Spleen (tissue), 11 donors: ENCODE measurements around the gene MYOM3. TPM values are rescaled to one million over a fixed set of nuclear protein-coding genes. Genes with fewer than 3 reads are reported as not detected.

Experiments used
- DNase-seq: peaks from one replicate; pipeline ENCODE4 v3.0.0-alpha.2; 2020
- H3K27ac ChIP-seq, 8 donors: fragments of 200-600 bp; sonication (generic) in 7 of 8; 1 replicate in 4 of 8; 2 replicates in 4 of 8; pipeline versions ENCODE4 v1.5.0 to v1.8.0; 2016 to 2021; ENCODE audit warnings: inconsistent platforms in 4 of 8, mild to moderate bottlenecking in 4 of 8, moderate library complexity in 1 of 8
- H3K27me3 ChIP-seq, 7 donors: fragments of 200-600 bp; sonication (generic) in 6 of 7; replicated peaks in 1 of 7; 1 replicate in 4 of 7; 2 replicates in 3 of 7; pipeline versions ENCODE4 v1.5.0 to v1.8.0; 2016 to 2021; ENCODE audit warnings: inconsistent platforms in 3 of 7, mild to moderate bottlenecking in 1 of 7
- H3K36me3 ChIP-seq, 6 donors: fragments of 200-600 bp; sonication (generic) in 5 of 6; 1 replicate in 4 of 6; 2 replicates in 2 of 6; pipeline versions ENCODE4 v1.5.0 to v1.8.0; 2016 to 2021; ENCODE audit warnings: inconsistent platforms in 2 of 6
- H3K4me1 ChIP-seq, 6 donors: fragments of 200-600 bp; sonication (generic) in 5 of 6; 1 replicate in 3 of 6; 2 replicates in 3 of 6; pipeline versions ENCODE4 v1.5.0 to v1.8.0; 2016 to 2021; ENCODE audit warnings: inconsistent platforms in 3 of 6
- H3K4me3 ChIP-seq, 8 donors: fragments of 200-600 bp; sonication (generic) in 7 of 8; 1 replicate in 4 of 8; 2 replicates in 4 of 8; pipeline versions ENCODE4 v1.5.0 to v1.8.0; 2016 to 2021; ENCODE audit warnings: inconsistent platforms in 4 of 8, mild to moderate bottlenecking in 4 of 8, moderate library complexity in 2 of 8
- H3K9me3 ChIP-seq, 8 donors: fragments of 200-600 bp; sonication (generic) in 7 of 8; 1 replicate in 4 of 8; 2 replicates in 4 of 8; pipeline versions ENCODE4 v1.5.0 to v1.8.0; 2016 to 2021; ENCODE audit warnings: inconsistent platforms in 4 of 8
- CTCF ChIP-seq, 11 experiments: fragments of 200-600 bp in 7 of 11; fragments of 450-650 bp in 4 of 11; sonication (generic) in 4 of 11; IDR thresholded peaks in 8 of 11; conservative IDR thresholded peaks in 3 of 11; 1 replicate in 7 of 11; 2 replicates in 4 of 11; pipeline versions ENCODE4 v1.4.0 to v1.8.0; 2016 to 2021; ENCODE audit warnings: antibody characterized with exemption in 11 of 11, inconsistent platforms in 4 of 11, mild to moderate bottlenecking in 1 of 11
- POLR2A ChIP-seq, 3 donors: fragments of 450-650 bp; IDR thresholded peaks; one replicate each; pipeline ENCODE4 v1.5.1; 2017; ENCODE audit warnings: antibody characterized with exemption in 3 of 3, mild to moderate bottlenecking in 1 of 3
- POLR2AphosphoS5 ChIP-seq, 3 donors: sonication (generic); formaldehyde crosslinking; IDR thresholded peaks; one replicate each; pipeline ENCODE4 v1.5.1; 2017; ENCODE audit warnings: antibody characterized with exemption in 3 of 3
- WGBS, 5 donors: extraction: QIAGEN DNeasy Blood & Tissue Kit in 3 of 5; methylation state at CpG; one replicate each; pipeline versions ENCODE4 v1.1.5 to v1.1.7; 2013 to 2018; 5-methylcytosine and 5-hydroxymethylcytosine counted together
- intact Hi-C: fragments of 100-400 bp; cut with DNase I; formaldehyde crosslinking; loops from one replicate; pipeline ENCODE4 v1.15.0; 2023; ENCODE audit warnings: low total_unique reads
- polyA plus RNA-seq, 3 donors: library from polyadenylated mRNA; stranded (reverse); fragments of 200-250 nt; gene quantifications; one replicate each; pipeline ENCODE4 v1.2.1, GENCODE V29; 2013
- total RNA-seq, 7 donors: library from RNA; depleted of rRNA in 3 of 7; stranded (reverse); fragments of >200 nt in 3 of 7; fragmentation: NEBNext Ultra II Directional in 4 of 7; extraction: Animal tissue kit (Norgen Biotek cat#: 25700) in 4 of 7; gene quantifications; one replicate each; pipeline versions ENCODE4 v1.1.0 to v1.2.1, GENCODE V29; 2016 to 2021
- donor health status: healthy with polysubstance abuse.
- donor health status: DM: no; HTN: no; CAD: no; lungs with moderate emphysema.
- donor health status: DM: no; HTN: no; CAD: no.
- donor health status: Bipolar disorder and iron deficiency.
- donor health status: healthy.
- donor health status: DM: no; HTN: no; CAD: no.
- donor health status: DM: yes; HTN: yes; CAD: no.

The MYOM3 gene
- total and polyA plus RNA-seq, 10 donors = 0.02 to 0.06 (median 0.06) TPM; not detected in 7

DNA sequence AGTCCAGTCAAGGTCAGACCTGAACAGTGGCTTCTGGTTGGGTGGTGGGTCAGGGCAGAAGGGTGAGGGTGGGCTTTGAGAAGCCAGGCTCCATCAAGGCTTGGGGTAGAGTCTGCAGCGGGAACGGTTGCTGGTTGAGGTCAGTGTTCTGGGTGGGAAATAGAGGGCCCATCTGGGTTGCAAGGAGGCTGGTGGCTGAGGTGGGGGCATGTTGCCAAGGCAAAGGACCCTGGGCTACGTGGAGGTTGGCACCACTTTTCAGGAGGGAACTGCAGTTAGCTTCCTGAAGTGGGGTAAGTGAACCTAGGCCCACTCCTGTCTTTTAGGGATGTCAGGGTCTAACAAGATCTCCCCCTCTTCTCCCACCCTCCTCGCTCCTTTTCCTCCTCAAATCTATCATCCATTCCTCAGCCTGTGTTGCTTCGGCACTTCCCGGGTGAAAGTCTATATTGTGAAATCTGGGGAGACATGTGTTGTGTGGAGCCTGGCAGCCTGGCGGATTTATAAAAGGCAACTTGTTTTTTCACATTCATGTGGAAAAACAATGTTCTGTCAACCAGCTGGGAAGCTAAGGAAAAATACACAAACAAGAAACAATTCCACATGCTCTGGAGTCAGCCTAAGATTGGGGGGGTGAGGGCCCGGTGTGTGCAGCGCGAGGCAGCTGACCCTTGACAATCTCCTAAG lies 29.5 kb upstream of the MYOM3 start:
- TF ChIP-seq POLR2AphosphoS5 (IDR thresholded peaks at IDR 0.05) = no peak
- TF ChIP-seq POLR2A (IDR thresholded peaks at IDR 0.05) = no peak
- TF ChIP-seq CTCF (IDR thresholded peaks at IDR 0.05 in 8 of 11, conservative IDR thresholded peaks at IDR 0.05 in 3 of 11) = no peak
- Histone ChIP-seq H3K9me3 (no peaks in the 10 kb centered on the region), H3K4me1 (no peaks in the 10 kb centered on the region), H3K27me3 (peaks cover 0 to 13% (median 0%) of the 10 kb centered on the region in 7 donors), H3K27ac (no peak overlapping the region), H3K4me3 (no peak overlapping the region), H3K36me3 (no peaks in the 10 kb centered on the region)
- intact Hi-C loops = no loop called here
- DNase-seq = no peak
- WGBS, 5 donors = 90 to 92% (median 91%) methylated on average over 10 of the region's 10 CpGs

DNA sequence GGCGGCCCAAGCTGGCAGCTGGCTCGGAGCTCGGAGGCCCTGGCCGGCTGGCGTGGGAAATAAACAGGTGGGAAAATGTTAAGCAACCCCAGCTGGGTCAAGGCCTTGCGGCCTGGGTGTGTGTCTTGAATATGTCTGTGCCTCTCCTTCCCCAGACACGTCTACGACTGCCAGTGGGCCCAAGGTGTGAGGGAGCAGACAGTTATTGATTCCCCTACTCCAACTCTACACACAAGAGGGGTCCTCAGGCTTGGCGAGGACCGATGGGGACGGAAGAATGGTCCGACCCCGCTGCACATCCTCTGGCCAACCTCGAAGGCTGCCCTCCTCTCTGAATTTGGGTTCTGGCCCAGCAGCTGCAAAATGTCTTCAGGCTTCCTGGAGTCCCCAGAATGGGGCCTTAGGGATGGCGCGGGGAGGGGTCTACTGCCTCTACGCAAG lies 28.8 kb upstream of the MYOM3 start:
- WGBS, 5 donors = 81 to 95% (median 86%) methylated on average over 17 of the region's 17 CpGs
- Histone ChIP-seq H3K9me3 (peaks cover 0 to 2% (median 0%) of the 10 kb centered on the region in 8 donors), H3K27ac (no peak overlapping the region), H3K36me3 (no peaks in the 10 kb centered on the region), H3K4me3 (no peak overlapping the region), H3K4me1 (no peaks in the 10 kb centered on the region), H3K27me3 (peaks cover 0 to 13% (median 0%) of the 10 kb centered on the region in 7 donors)
- TF ChIP-seq CTCF (IDR thresholded peaks at IDR 0.05 in 8 of 11, conservative IDR thresholded peaks at IDR 0.05 in 3 of 11) = no peak
- TF ChIP-seq POLR2AphosphoS5 (IDR thresholded peaks at IDR 0.05) = no peak
- no peak for TF ChIP-seq POLR2A (IDR thresholded peaks at IDR 0.05)
- DNase-seq = no peak
- intact Hi-C loops = no loop called here

DNA sequence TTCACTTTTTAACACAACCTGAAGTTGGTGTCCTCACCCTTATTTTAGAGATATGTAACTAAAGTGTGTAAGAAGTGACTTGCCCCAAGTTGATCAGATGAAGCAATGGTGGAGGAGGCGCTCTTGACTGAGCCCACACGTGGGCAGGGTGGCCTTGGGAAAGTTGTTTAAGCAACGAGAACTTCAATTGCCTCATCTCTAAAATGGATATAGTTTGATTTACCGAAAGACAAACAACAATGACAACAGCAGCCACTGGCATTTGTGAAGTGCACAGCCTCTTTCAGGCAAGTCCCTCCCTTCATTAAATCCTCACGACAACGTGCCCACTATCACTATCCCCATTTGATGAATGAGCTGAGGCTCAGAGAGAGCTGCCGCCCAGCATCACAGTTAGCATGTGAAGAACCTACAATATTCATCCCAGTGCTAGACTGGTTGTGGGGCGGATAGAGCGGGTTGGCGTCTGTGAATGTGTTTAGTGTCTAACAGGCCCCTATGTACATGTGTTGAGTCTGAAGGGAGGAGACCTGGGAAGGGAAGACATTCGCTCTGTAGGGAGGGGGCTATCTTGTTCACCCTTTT lies 28.0 kb upstream of the MYOM3 start:
- H3K9me3 ChIP-seq = peaks cover 0 to 9% (median 2%) of the 10 kb centered on the region in 8 donors
- H3K27ac ChIP-seq = no peak overlapping the region
- H3K4me3 ChIP-seq = no peak overlapping the region
- no peaks in the 10 kb centered on the region for H3K36me3 ChIP-seq
- intact Hi-C loops = no loop called here
- 84 to 92% (median 88%) methylated on average over 11 of the region's 11 CpGs for WGBS, 5 donors
- no peak for DNase-seq
- TF ChIP-seq POLR2A (IDR thresholded peaks at IDR 0.05) (no peak), CTCF (IDR thresholded peaks at IDR 0.05 in 8 of 11, conservative IDR thresholded peaks at IDR 0.05 in 3 of 11) (no peak), POLR2AphosphoS5 (IDR thresholded peaks at IDR 0.05) (no peak)
- peaks cover 0 to 13% (median 0%) of the 10 kb centered on the region in 7 donors for H3K27me3 ChIP-seq
- no peaks in the 10 kb centered on the region for H3K4me1 ChIP-seq

- no peak for DNase-seq
- intact Hi-C loops = no loop called here
- TF ChIP-seq CTCF (IDR thresholded peaks at IDR 0.05 in 8 of 11, conservative IDR thresholded peaks at IDR 0.05 in 3 of 11) (no peak), POLR2A (IDR thresholded peaks at IDR 0.05) (no peak), POLR2AphosphoS5 (IDR thresholded peaks at IDR 0.05) (no peak)
- Histone ChIP-seq H3K27me3 (peaks cover 0 to 13% (median 0%) of the 10 kb centered on the region in 7 donors), H3K27ac (no peak overlapping the region), H3K4me3 (no peak overlapping the region), H3K36me3 (no peaks in the 10 kb centered on the region), H3K9me3 (peaks cover 0 to 9% (median 2%) of the 10 kb centered on the region in 8 donors), H3K4me1 (no peaks in the 10 kb centered on the region)
- 58 to 79% (median 64%) methylated on average over 2 of the region's 2 CpGs for WGBS, 5 donors
Measured at GRCh38 chr1:24139222-24139489, 27.2 kb upstream of the MYOM3 start.
